Measurements from ENCODE around the gene RECQL. TPM values are rescaled to one million over a fixed set of nuclear protein-coding genes. Genes with fewer than 3 reads are reported as not detected.
"Not testable (repeated sequence)": the region's sequence is repeated elsewhere in the genome, so short reads cannot be mapped to it uniquely, and the experiment has no call there.

RECQL gene
- total RNA-seq, 1 donor from 2014 or later = 32.7 TPM

- intact Hi-C loops (cut with DNase I) = no loop called here
- no peak for DNase-seq (ENCODE audit: low spot score)
Measured at GRCh38 chr12:21444193-21445146, 57.0 kb downstream of the RECQL start.

GRCh38 chr12:21439347-21439746 is 62.1 kb downstream of the RECQL start:
- no peak for DNase-seq (ENCODE audit: low spot score)
- no peak for ATAC-seq
- intact Hi-C loops (cut with DNase I) = no loop called here

More at GRCh38 chr12:21444193-21445146, 57.0 kb downstream of the RECQL start:
- ATAC-seq = no peak

GRCh38 chr12:21438643-21439042 is 62.8 kb downstream of the RECQL start:
- ATAC-seq = no peak
- intact Hi-C loops (cut with DNase I) = no loop called here

GRCh38 chr12:21434699-21435098 is 66.7 kb downstream of the RECQL start:
- intact Hi-C loops (cut with DNase I) = no loop called here
- ATAC-seq (no peak), DNase-seq (ENCODE audit: low spot score) (no peak)

More at GRCh38 chr12:21438643-21439042, 62.8 kb downstream of the RECQL start:
- DNase-seq (ENCODE audit: low spot score) = no peak

GRCh38 chr12:21433525-21433924 is 67.9 kb downstream of the RECQL start:
- DNase-seq (ENCODE audit: low spot score) (no peak), ATAC-seq (no peak)
- intact Hi-C loops (cut with DNase I) = no loop called here

GRCh38 chr12:21429994-21430393 is 71.4 kb downstream of the RECQL start:
- intact Hi-C loops (cut with DNase I) = no loop called here
- no peak for ATAC-seq
- DNase-seq (ENCODE audit: low spot score) = no peak

- intact Hi-C loops (cut with DNase I) = no loop called here
- no peak for DNase-seq (ENCODE audit: low spot score)
- ATAC-seq = no peak
Measured at GRCh38 chr12:21428241-21428640, 73.2 kb downstream of the RECQL start.

- ATAC-seq; intact Hi-C loops (cut with DNase I): not testable (repeated sequence)
Measured at GRCh38 chr12:21419009-21419699, 82.3 kb downstream of the RECQL start.

More at GRCh38 chr12:21419009-21419699, 82.3 kb downstream of the RECQL start:
- not testable (repeated sequence) for DNase-seq (ENCODE audit: low spot score)

Other genes starting within 250 kb of the RECQL start
- 0.67 TPM for gene SLCO1A2, start 166.7 kb downstream of the RECQL start, total RNA-seq
- not detected for gene IAPP, start 128.7 kb downstream of the RECQL start, total RNA-seq
- gene PYROXD1, start 64.0 kb downstream of the RECQL start, total RNA-seq = 16.3 TPM
- 26.6 TPM for gene GOLT1B, start 154 bp upstream of the RECQL start, total RNA-seq
- gene SPX, start 24.7 kb upstream of the RECQL start, total RNA-seq = 1.3 TPM
- gene GYS2, start 103.2 kb upstream of the RECQL start, total RNA-seq = 0.27 TPM
- gene LDHB, start 156.2 kb upstream of the RECQL start, total RNA-seq = 289 TPM

All from sciatic nerve (tissue), 2 donors.